Neural crest cell (in vitro differentiated cells): Measurements from ENCODE around the gene PRB4. TPM values are rescaled to one million over a fixed set of nuclear protein-coding genes. Genes with fewer than 3 reads are reported as not detected.

Experiments used
- DNase-seq: peaks from one replicate; pipeline ENCODE4 v3.0.0; 2021; ENCODE audit warnings: low read depth, mixed read lengths, low spot score
- H3K27ac Mint-ChIP-seq: one replicate; pipeline ENCODE4 v1.8.0; 2021; ENCODE audit warnings: mild to moderate bottlenecking, mixed read lengths; ENCODE audit not compliant: unreplicated experiment
- H3K27me3 Mint-ChIP-seq: 2 replicates; pipeline ENCODE4 v1.8.0; 2021; ENCODE audit warnings: low read depth, mild to moderate bottlenecking, mixed read lengths
- H3K36me3 Mint-ChIP-seq: 2 replicates; pipeline ENCODE4 v1.8.0; 2021; ENCODE audit warnings: low read depth, mild to moderate bottlenecking, mixed read lengths
- H3K4me1 Mint-ChIP-seq: 2 replicates; pipeline ENCODE4 v1.8.0; 2021; ENCODE audit warnings: mixed read lengths
- H3K4me3 Mint-ChIP-seq: one replicate; pipeline ENCODE4 v1.8.0; 2021; ENCODE audit warnings: mild to moderate bottlenecking, mixed read lengths
- H3K9me3 Mint-ChIP-seq: 2 replicates; pipeline ENCODE4 v1.8.0; 2021; ENCODE audit warnings: mixed read lengths
- total RNA-seq: library from RNA; stranded (reverse); gene quantifications from 2 replicates; pipeline ENCODE4 v1.2.1, GENCODE V29; 2021
- TF ChIP-seq, protein P1 (sequence below): fragments of 200-600 bp; sonication (generic); conservative IDR thresholded peaks from 2 replicates; pipeline ENCODE4 v1.5.0; 2021; ENCODE audit warnings: antibody characterized with exemption, mild to moderate bottlenecking

The PRB4 gene
- total RNA-seq, 1 donor from 2014 or later, result not detected

DNA sequence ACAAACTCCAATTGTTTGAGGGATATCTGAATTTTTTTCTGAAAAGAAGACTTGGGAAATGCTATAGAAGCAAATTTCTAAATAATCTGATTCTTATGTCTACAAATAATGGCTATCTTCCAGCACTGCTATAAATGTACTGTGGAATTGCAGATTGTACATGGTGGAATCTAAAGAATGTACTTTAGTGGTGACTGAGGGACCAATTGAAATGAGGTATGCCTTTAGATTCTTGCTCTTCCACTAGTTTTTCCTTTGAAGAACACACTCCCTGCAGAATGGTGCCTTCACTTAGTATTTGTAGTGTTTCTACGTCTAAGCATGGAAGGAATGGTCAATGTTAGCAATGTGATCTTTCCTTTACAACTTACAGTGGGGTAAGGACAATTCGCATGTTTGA, 11.7 kb upstream of the PRB4 start:
- TF ChIP-seq, protein P1, sequence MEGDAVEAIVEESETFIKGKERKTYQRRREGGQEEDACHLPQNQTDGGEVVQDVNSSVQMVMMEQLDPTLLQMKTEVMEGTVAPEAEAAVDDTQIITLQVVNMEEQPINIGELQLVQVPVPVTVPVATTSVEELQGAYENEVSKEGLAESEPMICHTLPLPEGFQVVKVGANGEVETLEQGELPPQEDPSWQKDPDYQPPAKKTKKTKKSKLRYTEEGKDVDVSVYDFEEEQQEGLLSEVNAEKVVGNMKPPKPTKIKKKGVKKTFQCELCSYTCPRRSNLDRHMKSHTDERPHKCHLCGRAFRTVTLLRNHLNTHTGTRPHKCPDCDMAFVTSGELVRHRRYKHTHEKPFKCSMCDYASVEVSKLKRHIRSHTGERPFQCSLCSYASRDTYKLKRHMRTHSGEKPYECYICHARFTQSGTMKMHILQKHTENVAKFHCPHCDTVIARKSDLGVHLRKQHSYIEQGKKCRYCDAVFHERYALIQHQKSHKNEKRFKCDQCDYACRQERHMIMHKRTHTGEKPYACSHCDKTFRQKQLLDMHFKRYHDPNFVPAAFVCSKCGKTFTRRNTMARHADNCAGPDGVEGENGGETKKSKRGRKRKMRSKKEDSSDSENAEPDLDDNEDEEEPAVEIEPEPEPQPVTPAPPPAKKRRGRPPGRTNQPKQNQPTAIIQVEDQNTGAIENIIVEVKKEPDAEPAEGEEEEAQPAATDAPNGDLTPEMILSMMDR, result no peak
- no peak overlapping the region for H3K4me3 Mint-ChIP-seq
- H3K27ac Mint-ChIP-seq, result no peak overlapping the region
- peaks cover 5% of the 10 kb centered on the region for H3K9me3 Mint-ChIP-seq
- peaks cover 6% of the 10 kb centered on the region for H3K36me3 Mint-ChIP-seq
- no peak for DNase-seq
- H3K27me3 Mint-ChIP-seq, result no peaks in the 10 kb centered on the region
- no peaks in the 10 kb centered on the region for H3K4me1 Mint-ChIP-seq

DNA sequence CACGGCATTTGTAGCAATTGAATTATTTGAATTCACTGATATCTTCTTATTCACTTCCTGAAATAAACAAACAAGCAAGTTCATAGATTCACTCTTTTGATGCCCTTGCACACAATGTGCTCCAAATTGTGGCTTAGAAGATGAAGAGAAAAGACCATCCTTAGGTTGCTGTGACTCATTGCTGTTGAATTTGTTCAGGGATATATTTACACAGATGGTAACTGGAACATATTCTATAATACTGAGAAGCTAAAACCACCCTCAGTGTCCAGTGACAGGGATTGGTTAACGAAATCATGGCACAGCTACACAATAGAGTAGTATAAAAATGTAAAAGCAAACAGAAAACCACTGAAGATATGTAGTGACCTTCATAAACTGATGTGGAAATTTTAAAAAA, 3.1 kb downstream of the PRB4 start:
- Mint-ChIP-seq H3K27me3 (peaks cover 18% of the 10 kb centered on the region), H3K27ac (no peak overlapping the region), H3K36me3 (no peaks in the 10 kb centered on the region), H3K4me1 (no peaks in the 10 kb centered on the region), H3K4me3 (no peak overlapping the region), H3K9me3 (no peaks in the 10 kb centered on the region)
- no peak for DNase-seq
- TF ChIP-seq, protein P1, result no peak

DNA sequence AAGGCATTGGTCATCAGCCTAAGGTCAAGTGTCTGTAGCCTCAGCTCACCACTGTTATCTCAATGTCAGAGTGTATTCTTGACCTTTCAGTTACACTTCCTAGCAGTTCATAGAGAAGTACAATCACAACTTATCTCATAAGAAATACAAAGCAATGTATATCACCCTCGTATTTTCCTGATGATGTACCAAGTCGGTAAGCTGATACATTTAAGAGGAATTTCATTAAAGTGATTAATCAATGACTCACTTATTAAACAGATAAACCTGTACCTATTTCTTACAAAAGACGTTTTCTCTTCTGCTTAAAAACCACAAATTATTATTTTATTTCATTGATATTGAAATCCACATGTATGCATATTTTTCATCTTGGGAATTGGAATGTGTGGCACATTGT, 36.8 kb downstream of the PRB4 start:
- H3K27me3 Mint-ChIP-seq, result no peaks in the 10 kb centered on the region
- H3K4me1 Mint-ChIP-seq, result peaks cover 8% of the 10 kb centered on the region
- DNase-seq, result no peak
- H3K4me3 Mint-ChIP-seq, result no peak overlapping the region
- TF ChIP-seq, protein P1, result no peak
- no peak overlapping the region for H3K27ac Mint-ChIP-seq
- H3K36me3 Mint-ChIP-seq, result peaks cover 3% of the 10 kb centered on the region
- H3K9me3 Mint-ChIP-seq, result no peaks in the 10 kb centered on the region

DNA sequence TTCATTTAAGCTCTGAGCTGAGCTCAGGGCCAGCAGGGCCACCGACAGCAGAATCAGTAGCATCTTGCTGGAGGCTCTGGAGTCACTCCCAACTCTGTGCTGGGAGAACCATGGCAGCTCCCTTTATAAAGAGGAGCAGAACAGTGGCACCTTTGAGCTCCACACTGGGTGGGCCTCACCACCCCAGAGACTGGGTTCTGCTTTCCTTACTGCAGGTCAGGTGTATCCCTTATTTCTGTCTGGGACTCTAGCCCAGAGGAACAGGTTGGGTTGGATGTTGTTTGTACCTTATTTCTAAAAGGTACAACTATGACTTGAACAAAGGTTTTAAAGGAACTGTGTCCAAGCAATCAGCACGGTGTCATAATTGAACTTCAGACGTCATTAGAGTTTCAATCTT, 40.6 kb downstream of the PRB4 start, which contains the start of gene PRB3:
Gene PRB3, minus strand, starts transcription at position 101 of the 400 bp plus-strand sequence. Its CDS starts 38 bp downstream, at position 63.
- Mint-ChIP-seq H3K27ac (no peak within 1 kb of the TSS), H3K4me1 (no peaks in the 10 kb centered on the region), H3K36me3 (no peaks in the 10 kb centered on the region), H3K4me3 (no peak within 1 kb of the TSS), H3K27me3 (peaks cover 2% of the 10 kb centered on the region), H3K9me3 (no peaks in the 10 kb centered on the region)
- DNase-seq, result no peak
- TF ChIP-seq, protein P1, result no peak

DNA sequence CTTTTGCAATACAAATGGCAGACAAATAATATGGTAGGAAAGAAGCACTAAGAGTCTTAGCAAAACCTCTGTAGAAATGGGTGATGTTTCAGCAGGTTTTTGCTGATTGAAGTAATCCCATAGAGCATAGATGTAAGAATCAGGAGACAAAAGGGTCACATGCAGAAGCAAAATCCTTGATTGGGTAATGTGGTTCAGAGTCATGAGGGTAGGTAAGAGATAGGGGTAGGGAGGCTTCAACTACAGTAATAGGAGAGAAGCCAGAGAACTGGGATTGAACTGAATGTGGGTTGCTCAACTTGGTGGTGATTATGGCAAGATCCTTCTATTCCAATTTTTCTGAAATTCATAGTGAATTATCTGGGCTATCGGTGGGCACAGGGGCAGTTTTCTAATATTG, 45.7 kb downstream of the PRB4 start:
- no peak overlapping the region for H3K27ac Mint-ChIP-seq
- H3K9me3 Mint-ChIP-seq, result peaks cover 6% of the 10 kb centered on the region
- peaks cover 2% of the 10 kb centered on the region for H3K27me3 Mint-ChIP-seq
- H3K36me3 Mint-ChIP-seq, result no peaks in the 10 kb centered on the region
- TF ChIP-seq, protein P1, result no peak
- H3K4me1 Mint-ChIP-seq, result no peaks in the 10 kb centered on the region
- no peak for DNase-seq
- H3K4me3 Mint-ChIP-seq, result no peak overlapping the region

Other genes with a start within 250 kb of the PRB4 start
- gene TAS2R46, start 248.1 kb downstream of the PRB4 start, total RNA-seq, result 0.43 and 0.89 TPM in 2 replicates
- gene TAS2R43, start 218.1 kb downstream of the PRB4 start, total RNA-seq, result 0.30 and 0.47 TPM in 2 replicates
- 1.4 and 1.9 TPM in 2 replicates for gene TAS2R30, start 175.8 kb downstream of the PRB4 start, total RNA-seq
- 16.9 and 17.8 TPM in 2 replicates for gene SMIM10L1, start 139.2 kb downstream of the PRB4 start, total RNA-seq
- gene TAS2R42, start 123.5 kb downstream of the PRB4 start, total RNA-seq, result not detected in 2 replicates
- not detected in 2 replicates for gene PRB3, start 40.7 kb downstream of the PRB4 start, total RNA-seq
- gene PRB2, start 85.1 kb upstream of the PRB4 start, total RNA-seq, result not detected in 2 replicates